Measurements from ENCODE around the gene AHI1.

AHI1 gene

DNA sequence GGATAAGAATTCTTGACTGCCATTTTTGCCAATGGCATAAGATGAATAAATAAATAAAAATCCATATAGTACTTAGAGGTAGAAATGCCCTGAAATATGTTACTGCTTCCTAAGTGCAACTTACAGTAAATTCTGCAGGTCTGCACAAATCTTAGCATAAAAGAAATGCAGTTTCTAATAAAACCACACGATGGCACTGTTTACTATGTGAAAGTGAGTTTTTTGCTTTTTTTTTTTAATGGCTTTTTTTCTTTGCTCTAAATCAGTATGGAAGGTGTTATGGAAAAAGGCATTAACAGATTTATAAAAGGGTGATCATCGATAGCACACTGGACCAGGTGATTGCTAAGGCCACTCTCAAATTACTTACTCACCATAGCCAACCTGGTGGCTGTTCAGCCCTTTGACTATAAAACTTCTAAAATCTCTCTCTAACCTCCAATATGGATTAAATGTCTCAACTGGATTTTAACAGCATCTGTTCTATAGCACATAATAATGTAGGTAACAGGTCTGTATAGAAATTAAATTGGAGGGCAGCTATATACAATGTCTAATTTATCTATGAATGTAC lies 45.8 kb downstream of the AHI1 start:
- DNase-seq: peak in 1 of 2 donors; percentile 61

DNA sequence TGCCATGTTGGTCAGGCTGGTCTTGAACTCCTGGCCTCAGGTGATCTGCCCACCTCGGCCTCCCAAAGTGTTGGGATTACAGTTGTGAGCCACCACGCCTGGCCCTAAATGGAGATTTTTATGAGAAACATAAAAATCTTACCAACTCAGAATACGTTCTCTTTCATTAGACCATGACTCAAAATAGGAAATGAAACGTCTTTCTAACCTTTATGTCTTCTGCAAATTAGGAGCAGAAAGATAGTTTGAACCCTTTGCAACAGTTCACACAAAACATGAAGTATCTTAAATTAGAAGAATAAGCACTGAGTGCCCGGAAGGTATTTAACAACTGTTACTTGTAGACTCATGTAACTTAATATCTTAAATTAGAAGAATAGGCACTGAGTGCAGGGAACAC lies 48.3 kb downstream of the AHI1 start:
- DNase-seq: no peak

DNA sequence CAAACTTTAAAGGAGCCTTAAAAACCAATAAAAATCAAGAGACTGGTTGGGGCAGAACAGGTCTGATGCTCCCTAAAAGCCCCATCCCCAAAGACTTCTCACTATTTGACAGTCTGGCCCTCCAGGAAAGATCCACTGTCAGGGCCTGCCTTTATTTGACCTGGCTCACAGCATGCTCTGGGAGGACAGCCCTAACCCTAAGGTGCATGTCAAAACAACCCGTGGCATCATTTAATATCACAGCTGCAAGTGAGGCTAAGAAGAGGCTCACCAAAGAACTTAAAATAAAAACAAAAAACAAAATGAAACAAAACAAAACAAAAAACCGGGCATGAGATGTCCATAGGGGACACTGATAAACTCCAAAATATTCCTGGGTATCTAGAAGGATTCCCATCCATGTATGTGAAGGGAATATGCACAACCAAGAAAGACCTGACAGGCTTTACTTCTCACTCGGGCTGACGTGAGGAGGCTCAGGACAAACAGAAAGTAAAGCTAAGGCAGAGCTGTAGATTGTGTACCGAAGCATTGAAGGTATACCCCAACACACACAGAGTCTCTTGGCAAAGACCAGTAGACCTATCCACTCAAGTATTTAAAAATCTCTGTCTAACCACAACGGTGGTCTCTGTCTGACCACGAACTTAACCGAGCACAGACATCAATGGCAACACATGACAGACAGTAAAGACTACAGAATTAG lies 57.3 kb downstream of the AHI1 start:
- DNase-seq: no peak

DNA sequence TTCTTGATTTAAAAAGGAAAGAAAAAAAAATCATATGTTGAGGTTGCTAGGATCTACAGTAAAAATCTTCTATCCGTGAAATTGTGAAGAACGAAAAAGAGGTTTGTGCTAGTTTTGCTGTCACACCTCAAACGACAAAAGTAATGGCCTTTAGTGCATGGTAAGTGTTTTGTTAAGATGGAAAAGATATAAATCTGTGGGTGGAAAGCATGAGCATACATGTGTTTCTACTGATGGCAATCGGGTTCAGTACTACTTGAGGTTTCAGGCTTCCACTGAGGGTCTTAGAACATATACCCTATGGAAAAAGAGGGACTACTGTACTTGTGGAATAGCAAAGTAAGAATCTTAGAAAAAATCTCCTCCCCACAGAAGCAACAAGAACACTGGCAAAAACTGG lies 58.0 kb downstream of the AHI1 start:
- DNase-seq: no peak

DNA sequence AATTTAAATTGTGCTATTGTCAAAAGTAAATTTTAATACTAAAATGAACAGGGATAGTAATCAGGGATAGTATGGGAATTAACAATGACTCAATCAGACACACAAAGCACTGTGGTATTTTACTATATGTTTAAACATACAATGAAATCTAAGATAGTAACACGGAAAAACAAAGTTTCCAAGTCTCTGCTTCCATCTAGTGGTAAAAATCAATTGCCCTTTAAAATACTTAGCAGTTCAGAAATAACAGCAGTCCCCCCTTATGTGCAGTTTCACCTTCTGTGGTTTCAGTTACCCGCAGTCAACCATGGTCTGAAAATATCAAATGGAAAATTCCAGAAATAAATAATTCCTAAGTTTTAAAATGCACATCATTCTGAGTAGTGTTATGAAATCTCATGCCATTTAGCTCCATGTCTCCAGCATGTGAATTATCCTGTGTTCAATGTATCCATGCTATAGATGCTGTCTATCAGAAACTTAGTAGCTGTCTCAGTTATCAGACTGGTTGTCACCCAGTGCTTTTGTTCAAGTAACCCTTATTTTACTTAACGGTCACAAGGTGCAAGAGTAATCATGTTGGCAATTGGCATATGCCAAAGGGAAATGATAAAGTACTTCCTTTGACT lies 58.5 kb downstream of the AHI1 start:
- peak; percentile 33 to 75 for DNase-seq

DNA sequence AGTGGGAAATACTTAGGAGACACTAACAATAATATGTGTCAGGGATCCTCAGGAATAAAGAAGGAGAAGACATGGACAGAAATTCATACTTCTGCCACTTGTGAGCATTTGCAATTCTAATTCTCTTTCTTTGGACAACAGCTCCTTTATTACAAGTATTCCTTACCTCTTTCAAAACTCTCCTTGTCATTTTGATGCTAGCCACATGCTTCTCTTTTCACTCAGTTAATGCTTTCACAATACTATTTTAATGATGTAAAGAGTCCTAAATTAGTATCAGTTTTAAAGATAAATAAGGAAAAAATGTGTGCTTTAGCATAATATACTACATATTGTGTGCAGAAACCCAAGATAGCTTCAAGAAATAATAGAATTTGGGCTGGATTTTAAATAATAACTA lies 62.5 kb downstream of the AHI1 start:
- DNase-seq: peak in 1 of 2 donors; percentile 58

DNA sequence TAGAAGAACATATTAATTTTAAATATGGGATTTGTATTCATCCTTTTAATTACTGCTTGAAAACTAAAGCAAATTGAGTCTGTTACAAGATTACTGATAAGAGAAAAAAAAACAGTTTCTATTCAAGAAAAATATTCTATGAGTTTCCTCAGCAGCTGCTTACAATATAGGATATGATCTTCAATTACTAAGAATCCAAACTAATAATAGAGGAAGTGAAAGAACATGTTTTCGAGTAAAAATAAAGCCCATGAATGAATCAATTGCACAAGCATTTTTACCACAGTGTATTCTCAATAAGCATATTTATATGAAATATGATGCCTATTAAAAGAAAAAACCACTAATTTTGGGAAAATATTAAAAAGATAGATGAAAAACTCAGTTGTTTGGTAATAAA lies 63.4 kb downstream of the AHI1 start:
- DNase-seq: peak in 1 of 2 donors; percentile 86

DNA sequence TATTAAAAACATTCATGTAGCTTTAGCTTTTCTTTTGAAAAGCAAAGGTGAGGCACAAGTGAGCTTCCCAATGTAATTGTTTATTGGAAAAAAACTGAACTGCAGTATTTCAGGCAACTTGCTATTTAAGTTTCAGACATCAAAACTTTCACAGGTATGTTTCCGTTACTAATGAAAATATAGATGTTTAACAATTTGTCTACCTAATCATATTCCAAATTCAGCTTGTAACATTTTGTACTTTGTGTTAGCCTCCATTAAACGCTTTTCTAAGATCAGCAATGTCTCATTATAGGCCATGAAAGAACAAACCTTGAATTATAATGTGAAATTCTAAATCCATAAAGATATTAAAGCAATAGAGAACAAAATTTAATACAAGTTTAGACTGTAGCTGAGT lies 69.5 kb downstream of the AHI1 start:
- no peak for DNase-seq

DNA sequence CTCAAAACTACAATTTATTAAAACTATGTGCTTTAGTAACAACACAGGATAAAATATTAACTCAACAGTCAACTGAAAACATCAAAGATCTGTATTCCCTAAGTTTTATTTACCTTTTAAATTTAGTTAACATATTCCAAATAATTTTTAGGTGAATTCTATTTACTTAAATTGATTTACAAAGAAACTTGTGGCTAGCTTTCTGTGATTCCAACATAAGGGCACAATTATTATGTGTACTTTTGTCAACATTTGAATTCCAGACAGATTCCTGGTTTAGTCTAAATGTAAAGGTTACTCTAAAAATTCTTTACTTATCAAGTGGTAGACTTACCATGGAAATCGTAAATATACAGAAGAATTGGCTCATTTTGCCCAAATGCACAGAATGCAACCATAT lies 70.7 kb downstream of the AHI1 start:
- DNase-seq: no peak

DNA sequence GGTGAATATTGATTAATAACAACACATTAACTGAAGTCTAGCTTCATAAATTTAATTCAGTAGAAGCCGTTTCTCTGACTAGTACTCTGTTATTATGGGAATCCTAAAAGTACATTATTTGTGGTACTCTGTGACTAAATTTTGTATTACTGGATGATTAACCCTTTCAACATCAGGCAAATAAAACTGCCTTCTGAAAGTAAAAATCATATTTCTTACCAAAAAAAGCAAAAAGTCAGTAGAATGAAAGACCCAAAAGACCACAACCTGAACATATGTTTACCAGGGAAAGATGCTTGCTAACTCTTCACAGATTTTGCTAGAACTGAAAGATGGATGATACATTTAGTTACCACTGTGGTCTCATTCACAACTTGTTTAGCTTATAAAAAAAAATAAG lies 73.2 kb downstream of the AHI1 start:
- DNase-seq: no peak

DNA sequence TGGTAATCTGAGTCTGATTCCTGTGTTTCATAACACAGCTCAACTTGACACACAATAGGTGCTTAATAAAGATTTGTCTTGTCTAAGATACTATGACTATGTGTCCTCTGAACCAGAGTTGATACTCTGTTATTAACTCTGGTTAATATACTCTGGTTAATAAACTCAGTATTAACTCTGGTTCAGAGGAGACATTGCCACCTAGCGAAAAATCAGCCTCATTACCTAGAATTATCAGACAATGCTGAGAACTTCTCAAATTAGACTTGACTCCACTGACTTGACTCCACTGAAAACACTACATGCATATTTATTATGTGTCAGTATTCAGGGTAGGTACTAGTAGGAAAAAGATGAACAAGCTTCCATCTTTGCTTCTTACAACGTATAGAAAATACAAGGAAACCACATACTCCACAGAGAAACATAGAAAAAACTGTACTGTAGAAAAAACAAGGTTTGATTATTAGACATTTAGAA lies 73.9 kb downstream of the AHI1 start:
- peak; percentile 50 to 78 for DNase-seq

DNA sequence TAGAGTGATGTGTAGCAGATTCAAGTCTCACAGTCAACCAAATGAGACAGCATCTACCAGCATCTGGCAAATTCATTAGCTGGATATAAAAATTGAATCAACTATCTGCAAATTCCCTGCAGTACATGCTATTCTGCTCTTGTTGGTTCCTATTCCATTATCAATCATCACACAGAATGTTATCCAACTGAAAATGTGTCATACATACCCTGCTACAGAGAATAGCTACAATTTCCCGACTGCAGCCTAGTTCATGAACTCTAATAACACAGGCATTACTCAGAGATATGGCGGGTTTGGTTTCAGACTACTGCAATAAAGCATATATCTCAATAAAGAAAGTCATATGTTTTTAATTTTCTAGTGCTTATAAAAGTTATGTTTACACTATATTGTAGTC lies 78.4 kb downstream of the AHI1 start:
- DNase-seq: no peak

DNA sequence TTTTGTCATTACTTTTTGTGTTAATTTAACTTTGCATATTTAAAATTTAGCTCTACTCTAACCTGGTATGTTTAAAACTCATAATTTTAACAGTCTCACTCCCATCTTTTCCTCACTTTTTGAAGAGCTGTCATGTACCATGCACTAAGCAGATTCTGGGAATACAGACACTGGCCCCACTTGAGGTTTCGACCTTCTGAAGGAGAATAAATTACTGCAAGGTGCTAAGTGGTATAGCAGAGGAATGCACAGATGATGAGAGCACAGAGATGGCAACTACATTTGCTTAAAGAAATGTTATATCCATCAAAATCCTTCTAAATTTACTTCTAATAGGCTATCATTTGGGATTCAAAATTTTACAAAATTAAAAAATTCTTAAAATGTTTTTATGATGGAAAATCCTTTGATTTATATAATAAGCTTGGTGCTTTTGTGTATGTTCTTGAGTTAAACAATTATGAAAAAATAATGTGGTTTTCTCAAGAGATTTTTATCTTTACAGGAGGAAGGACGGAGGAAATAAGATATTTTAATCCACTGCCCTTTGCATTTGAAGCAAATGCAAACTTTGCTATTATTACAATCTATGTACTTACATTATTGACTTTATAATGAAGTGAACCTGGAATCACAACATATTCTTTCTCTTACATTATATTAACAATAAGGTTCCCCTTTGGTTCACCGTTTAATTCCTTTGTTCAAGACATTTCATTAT lies 79.3 kb downstream of the AHI1 start:
- no peak for DNase-seq

DNA sequence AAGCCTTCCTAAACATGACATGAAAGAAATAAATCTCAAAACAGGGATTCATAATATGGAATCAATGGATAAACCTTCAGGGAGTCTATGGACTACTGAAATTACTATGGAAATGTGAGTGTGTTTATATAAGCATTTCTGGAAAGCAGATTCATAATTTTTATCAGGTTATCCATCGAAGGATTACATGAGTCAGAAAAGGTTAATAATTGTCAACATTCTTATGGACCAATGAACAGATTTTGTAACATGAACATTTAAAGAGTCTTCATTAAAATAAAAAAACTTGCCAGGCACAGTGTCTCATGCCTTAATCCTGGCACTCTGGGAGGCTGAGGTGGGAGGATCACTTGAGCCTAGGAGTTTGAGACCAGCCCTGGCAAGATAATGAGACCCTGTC lies 84.8 kb downstream of the AHI1 start:
- DNase-seq: no peak

DNA sequence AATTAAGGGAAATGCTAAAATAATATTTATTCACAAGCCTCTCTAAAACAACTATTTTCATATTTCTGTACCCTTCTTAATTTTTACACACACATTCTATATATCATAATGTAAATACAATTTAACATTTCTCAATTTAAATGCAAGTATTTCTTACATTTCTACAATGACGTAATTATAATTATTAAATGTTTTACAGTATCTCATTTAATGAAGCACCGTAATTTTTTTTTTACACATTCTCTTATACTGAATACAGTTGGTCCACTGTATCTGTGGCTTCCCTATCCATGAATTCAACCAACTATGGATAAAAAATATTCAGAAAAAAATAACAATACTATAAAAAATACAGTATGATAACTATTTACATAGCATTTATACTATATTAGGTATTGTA lies 85.7 kb downstream of the AHI1 start:
- DNase-seq: no peak

DNA sequence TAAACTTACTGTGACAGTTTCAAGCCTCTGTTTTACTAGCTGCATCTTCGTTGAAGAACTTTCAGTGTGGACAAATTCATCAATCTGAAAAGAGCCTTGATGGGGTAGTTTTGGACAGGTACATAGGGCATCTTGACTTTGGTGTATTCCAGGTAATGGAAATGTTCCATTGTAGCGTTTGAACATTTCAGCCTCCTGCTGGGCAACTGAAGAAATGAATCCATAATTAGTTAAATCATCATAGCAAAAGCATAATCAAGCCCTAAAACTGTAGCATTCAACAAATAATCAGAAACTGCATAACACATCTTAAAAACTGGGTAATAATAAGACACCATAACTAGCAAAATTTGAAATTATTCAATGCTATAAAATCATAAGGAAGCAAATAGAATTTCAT lies 86.2 kb downstream of the AHI1 start:
- DNase-seq: no peak

DNA sequence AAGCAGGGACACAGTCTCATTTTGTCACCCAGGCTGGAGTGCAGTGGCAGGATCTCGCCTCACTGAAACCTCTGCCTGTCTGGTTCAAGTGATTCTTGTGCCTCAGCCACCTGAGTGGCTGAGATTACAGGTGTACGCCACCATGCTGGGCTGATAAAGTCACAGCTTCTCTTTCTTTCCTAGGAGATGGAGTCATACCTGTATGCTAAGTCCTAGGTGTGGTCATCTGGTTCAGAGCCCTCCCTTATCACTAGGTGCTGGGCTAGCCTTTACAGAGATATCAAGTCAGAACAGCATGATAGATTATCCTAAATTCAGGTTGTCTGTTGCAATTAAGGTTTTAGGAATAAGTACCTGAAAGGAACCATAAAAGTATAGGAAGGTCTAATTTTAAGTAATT lies 86.7 kb downstream of the AHI1 start:
- no peak for DNase-seq

DNA sequence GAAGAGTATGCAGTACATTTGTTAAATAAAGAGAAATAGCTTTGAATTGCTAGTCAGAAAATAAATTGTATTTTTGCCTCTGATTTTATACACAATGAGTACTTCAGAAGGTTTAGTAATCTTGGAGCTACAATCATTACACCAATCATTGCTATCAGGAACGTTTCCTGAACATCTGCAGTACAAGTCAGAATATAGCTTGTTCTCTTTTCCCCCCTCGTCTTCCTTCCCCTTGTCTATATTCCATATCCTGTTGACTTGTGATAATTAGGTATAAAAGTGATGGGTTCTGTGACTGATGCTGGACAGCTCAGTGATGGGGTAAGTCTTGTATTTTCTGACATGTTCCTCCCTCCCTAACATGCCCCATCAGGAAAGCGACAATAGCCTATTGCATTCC lies 94.0 kb downstream of the AHI1 start:
- no peak for DNase-seq

DNA sequence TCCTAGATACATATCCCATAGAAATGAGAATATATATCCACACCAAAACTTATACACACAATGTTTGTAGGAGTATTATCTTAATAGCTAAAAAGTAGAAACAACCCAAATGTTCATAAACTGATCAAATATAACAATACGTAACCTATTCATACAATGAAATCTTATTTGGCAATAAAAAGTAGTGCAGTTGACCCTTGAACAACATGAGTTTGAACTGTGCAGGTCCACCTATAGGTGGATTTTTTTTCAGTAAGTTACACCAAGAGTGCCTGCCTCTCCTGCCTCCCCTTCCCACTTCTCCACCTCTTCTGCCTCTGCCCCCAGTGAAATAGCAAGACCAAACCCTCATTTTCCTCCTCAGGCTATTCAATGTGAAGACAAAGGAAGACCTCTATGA lies 95.2 kb downstream of the AHI1 start:
- no peak for DNase-seq

DNA sequence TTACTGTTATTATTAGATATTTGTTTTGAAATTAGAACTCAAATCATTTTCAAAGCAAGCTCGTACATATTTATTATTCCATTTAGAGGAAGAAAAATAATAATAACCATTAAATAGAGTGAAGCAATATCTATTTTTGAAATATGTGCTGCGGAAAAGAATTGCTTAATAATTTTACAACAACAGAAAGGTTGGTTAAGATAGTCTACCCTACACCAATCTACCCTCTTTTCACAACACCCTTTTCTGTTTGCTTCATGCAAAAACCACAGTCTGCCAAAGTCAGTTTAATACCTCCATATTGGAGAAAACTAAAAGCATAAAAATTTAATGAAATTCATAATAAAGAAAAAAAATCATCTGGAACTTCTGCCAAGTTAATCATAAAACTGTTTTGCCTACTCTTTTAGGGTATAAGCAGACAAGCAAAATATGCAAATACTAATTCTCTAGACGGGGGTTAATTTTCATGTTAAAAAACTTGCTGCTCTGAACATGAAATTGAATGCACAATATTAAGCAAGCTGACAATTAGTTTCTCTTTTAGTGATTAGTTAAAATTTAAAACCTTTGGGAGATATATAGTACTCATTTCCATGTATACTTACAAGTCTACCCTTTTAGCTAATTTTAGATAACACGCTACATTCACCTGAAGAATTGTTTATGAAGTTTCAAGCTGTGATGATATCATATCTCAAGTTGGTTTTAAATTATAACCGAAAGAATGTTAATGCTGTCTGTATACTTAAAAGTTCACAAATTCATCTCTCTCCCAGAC lies 100.2 kb downstream of the AHI1 start:
- peak; percentile 9 to 83 for DNase-seq

DNA sequence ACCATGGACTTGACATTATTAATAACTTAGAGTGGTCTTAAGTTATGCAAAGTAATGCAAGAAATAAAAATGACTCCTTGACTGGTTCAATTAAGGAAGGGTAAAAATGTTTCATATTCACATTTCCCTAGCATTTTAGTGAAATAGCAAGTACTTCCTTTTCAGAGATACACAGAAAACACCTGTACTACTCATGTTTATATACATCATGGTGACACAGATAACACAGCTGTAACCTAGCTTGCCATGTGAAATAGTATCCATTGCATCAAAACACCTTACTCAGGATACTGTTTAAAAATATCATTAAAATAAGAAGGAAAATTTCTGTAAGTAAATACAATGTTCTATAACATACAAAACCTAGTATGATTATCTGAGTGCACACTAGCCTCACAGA lies 102.4 kb downstream of the AHI1 start:
- DNase-seq: no peak

DNA sequence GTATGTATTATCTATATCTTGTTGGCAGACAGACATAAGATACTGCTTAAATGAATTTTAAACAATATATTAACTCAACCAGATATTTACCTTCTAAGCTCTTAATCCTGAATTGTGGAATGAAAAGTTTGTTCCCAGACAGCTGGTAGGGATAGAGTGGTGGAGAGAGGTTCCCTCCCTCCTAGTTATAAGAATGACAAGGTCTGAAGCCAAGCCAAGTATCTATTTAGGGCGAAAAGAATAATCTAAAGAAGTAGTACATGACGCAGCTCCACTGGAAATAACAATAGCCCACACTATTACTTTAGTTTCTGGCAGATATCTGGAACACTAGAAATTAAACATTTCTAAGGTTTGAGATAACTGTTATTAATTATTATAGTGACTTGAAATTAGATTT lies 104.3 kb downstream of the AHI1 start:
- no peak for DNase-seq

DNA sequence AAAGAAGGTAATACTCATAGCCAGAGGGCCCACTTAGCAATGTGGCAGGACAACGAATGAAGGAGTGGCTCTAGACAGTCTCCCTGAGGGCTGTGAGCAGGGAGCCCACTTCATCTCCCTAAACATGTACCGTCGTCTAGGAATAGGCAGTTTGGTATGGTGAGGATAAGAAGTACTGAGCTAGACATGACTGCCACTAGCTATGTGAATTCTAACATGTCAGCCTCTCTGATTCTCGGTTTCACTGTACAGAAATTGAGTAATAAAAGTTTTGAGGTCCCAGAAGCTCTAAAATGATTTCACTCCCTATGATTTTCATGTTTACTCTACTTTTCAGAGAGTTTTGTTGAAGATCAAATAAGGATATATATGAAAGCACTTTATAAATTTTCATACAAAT lies 107.1 kb downstream of the AHI1 start:
- DNase-seq: no peak

Measured in inflammatory macrophage (primary cell).